BJ (cell line): ENCODE data around the gene PHACTR3. TPM values are rescaled to one million over a fixed set of nuclear protein-coding genes. Genes with fewer than 3 reads are reported as not detected.

Experiments used
- CTCF ChIA-PET: fragments of 350-600 bp; formaldehyde crosslinking; extraction: SDS; loops from one replicate; lab custom pipeline; 2021; ENCODE audit warnings: antibody characterized with exemption, inconsistent platforms; lab: Yijun Ruan, JAX
- POLR2A ChIA-PET: fragments of 300-600 bp; sonication (Branson Sonifier 250); formaldehyde crosslinking; extraction: SDS; loops from one replicate; lab custom pipeline; 2021; ENCODE audit warnings: antibody characterized with exemption; lab: Charles Lee
- DNase-seq: peaks from one replicate; pipeline ENCODE4 v3.0.0-alpha.2; 2011; ENCODE audit warnings: low read depth
- H3K27me3 ChIP-seq: 2 replicates; pipeline ENCODE4 v1.6.0; 2011; ENCODE audit warnings: low read length; ENCODE audit not compliant: control insufficient read depth, insufficient read depth
- H3K36me3 ChIP-seq: 2 replicates; pipeline ENCODE4 v1.5.1; 2011; ENCODE audit warnings: low read length; ENCODE audit not compliant: control insufficient read depth, insufficient read depth
- H3K4me3 ChIP-seq: 2 replicates; pipeline ENCODE4 v1.5.1; 2011; ENCODE audit warnings: low read depth, mild to moderate bottlenecking, control low read depth, low read length
- polyA plus RNA-seq: library from polyadenylated mRNA; depleted of rRNA; stranded (reverse); fragments of >200 nt; gene quantifications from 2 replicates; pipeline ENCODE4 v1.2.3, GENCODE V29; 2011
- TF ChIP-seq, protein P1 (sequence below): IDR thresholded peaks from 2 replicates; pipeline ENCODE4 v1.5.1; 2011; ENCODE audit warnings: low read depth, mild to moderate bottlenecking, control low read depth, inconsistent platforms, low read length, moderate library complexity; ENCODE audit not compliant: insufficient read depth

The PHACTR3 gene
- polyA plus RNA-seq, 1 experiment: not detected

DNA sequence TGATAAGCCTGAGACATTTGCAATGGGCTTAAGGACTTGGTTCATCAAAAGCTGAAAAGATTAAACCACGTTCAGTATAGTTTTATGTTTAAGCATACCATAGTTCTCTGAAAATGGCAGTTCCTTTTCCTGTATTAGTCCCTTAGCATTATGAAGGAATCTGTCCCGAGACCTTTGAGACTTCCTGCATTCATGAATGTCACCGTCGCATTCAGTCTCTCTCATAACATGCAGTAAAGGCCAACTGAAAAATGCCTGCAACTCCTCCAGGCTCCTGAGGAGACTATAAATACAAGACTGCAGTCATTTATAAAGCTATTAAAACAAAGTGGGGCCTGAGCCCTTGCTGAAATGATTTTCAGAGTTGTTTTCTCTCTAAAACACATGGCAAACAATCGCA lies 200.0 kb downstream of the PHACTR3 start:
- Histone ChIP-seq H3K27me3 (no peaks in the 10 kb centered on the region), H3K4me3 (no peak overlapping the region), H3K36me3 (no peaks in the 10 kb centered on the region)
- TF ChIP-seq, protein P1, sequence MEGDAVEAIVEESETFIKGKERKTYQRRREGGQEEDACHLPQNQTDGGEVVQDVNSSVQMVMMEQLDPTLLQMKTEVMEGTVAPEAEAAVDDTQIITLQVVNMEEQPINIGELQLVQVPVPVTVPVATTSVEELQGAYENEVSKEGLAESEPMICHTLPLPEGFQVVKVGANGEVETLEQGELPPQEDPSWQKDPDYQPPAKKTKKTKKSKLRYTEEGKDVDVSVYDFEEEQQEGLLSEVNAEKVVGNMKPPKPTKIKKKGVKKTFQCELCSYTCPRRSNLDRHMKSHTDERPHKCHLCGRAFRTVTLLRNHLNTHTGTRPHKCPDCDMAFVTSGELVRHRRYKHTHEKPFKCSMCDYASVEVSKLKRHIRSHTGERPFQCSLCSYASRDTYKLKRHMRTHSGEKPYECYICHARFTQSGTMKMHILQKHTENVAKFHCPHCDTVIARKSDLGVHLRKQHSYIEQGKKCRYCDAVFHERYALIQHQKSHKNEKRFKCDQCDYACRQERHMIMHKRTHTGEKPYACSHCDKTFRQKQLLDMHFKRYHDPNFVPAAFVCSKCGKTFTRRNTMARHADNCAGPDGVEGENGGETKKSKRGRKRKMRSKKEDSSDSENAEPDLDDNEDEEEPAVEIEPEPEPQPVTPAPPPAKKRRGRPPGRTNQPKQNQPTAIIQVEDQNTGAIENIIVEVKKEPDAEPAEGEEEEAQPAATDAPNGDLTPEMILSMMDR: no peak
- DNase-seq: no peak
- ChIA-PET POLR2A (no interaction called here), CTCF (interaction anchor here (0.8 kb wide), 1 partner anchor 19 kb away, joined by 3 read pairs; no protein-coding TSS in a partner anchor)

DNA sequence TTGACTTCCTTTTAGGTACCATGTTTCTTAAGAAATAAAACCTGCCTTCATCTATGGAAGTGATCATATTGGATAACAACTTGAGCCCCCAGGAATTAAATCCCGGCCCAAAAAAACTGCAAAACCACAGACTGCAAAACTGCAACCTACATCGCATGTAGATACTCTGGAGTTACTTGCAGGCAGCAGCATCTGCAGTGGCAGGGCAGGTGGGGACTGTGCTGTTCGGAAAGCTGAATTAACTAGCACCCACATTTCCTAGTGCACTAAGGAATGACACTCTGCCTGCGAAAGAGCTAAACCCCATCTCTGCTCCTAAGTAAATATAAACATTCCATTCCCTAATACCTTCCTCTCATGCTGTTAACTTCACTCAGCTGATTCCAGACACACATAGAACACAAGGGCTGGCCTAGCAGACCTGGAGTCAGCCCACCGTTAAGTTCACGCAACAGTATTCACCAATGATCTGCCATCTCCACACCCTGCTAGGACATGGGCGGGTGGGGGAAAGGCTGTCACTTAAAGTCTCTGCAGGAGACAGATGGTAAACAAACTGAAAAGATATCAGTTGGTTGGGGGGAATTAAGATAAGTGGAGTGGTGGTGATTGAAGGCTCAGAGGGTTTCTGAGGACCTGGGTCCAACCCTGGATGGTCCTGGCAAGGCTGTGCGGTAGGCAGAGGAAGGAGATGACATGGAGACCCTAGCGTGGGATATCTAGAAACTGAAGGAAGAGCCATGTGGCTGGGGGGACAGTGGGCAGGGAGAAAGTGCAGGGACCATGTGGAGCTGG lies 200.7 kb downstream of the PHACTR3 start:
- CTCF ChIA-PET: no interaction called here
- Histone ChIP-seq H3K4me3 (no peak overlapping the region), H3K27me3 (no peaks in the 10 kb centered on the region), H3K36me3 (no peaks in the 10 kb centered on the region)
- TF ChIP-seq, protein P1: no peak
- POLR2A ChIA-PET: no interaction called here
- no peak for DNase-seq

DNA sequence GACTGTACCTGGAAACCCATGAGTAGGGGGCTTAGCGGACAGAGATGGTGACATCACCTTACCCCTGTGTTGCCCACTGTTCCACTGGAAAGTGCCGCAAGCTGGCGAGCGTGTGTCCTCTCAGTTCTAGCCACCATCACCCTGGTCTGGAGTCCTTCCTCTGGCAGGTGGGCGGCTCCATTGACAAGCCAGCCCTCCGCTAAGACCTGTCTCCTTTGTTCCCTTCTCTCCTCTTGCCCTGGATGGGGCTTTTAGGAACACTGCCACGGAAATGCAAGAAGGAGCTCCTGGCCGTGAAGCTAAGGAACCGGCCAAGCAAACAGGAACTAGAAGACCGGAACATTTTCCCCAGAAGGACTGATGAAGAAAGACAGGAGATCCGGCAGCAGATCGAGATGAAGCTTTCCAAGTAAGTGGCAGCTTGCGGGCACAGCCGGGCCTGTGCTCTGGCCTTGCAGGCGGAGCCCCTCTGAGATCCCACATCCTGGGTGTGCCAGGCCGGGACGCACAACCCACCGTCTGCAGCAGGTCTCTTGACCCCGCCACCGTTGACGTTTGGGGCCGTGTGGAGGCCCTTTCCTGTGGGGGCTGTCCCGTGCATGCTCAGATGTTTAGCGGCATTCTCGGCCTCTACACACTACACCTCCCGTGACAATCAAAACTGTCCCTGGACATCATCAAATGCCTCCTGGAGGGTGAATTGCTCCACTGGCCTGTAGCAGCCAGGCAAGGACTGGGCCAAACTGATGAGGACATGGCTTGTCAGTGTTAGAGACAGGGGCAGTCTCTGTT lies 201.6 kb downstream of the PHACTR3 start:
- DNase-seq: no peak
- ChIA-PET POLR2A (no interaction called here), CTCF (no interaction called here)
- TF ChIP-seq, protein P1: no peak
- no peaks in the 10 kb centered on the region for H3K36me3 ChIP-seq
- H3K27me3 ChIP-seq: no peaks in the 10 kb centered on the region
- H3K4me3 ChIP-seq: no peak overlapping the region

DNA sequence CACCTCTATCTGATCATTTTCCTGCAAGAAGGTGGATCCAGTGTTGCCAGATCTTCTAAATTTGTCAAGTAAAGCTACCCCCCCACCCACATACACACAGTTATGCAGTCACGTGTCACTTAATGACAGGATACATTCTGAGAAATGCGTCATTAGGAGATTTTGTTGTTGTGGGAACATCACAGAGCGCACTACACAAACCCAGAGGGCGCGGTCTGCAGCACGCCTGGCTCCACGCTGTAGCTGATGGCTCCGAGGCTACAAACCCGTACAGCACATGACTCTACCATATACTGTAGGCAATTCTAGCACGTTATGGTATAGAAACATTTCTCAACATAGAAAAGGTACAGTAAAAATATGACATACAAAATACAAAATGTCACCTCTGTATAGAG lies 202.2 kb downstream of the PHACTR3 start:
- no peaks in the 10 kb centered on the region for H3K27me3 ChIP-seq
- no peak overlapping the region for H3K4me3 ChIP-seq
- H3K36me3 ChIP-seq: no peaks in the 10 kb centered on the region
- TF ChIP-seq, protein P1: no peak
- DNase-seq: no peak
- ChIA-PET POLR2A (no interaction called here), CTCF (interaction anchor here (0.8 to 0.9 kb wide), 2 partner anchors 14 to 23 kb away, joined by 3 read pairs; no protein-coding TSS in a partner anchor)
